SH-SY5Y (cell line): ENCODE results near the gene MARK2.

Source experiments
- GATA2 ChIP-seq: IDR thresholded peaks from 2 replicates; pipeline ENCODE4 v1.6.1; 2011; ENCODE audit warnings: mild to moderate bottlenecking, low read depth, low read length
- GATA3 ChIP-seq: IDR thresholded peaks from 2 replicates; pipeline ENCODE4 v1.6.1; 2011; ENCODE audit warnings: low read depth, mild to moderate bottlenecking, low read length, moderate library complexity

- TF ChIP-seq GATA2 (no peak), GATA3 (no peak)
Observed at GRCh38 chr11:63941901-63942300, 103.0 kb downstream of the MARK2 start.
